ENCODE data around the gene LRMDA. TPM values are rescaled to one million over a fixed set of nuclear protein-coding genes. Genes with fewer than 3 reads are reported as not detected.

Gene LRMDA
- polyA plus RNA-seq, 2 of the 4 experiments (the other 2 are of a cell fraction), result 4.6 to 5.2 TPM

DNA sequence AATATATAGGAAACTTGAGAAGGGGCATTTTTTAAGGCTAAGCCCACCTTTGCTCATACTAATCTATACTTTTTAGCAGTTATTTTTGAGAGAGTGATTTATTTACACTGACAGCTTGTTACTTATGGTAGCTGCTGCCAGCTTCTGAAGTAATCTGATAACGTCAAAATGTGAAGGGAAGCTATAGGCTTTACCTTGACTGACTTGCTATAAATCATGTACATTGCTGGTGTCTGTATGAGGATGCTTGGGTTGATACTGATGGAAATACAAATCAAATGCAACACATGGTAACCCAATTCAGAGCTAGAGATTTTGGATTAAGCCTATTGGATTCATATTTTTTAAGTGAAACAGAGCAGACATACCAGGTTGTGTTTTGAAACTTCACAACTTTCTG is 299.4 kb downstream of the LRMDA start:
- H3K4me3 ChIP-seq, result no peak overlapping the region
- no peaks in the 10 kb centered on the region for H3K4me1 ChIP-seq
- no peak for TF ChIP-seq CBX2 (IDR thresholded peaks at IDR 0.05; ENCODE audit: borderline replicate concordance, low read depth)
- TF ChIP-seq, protein P1, sequence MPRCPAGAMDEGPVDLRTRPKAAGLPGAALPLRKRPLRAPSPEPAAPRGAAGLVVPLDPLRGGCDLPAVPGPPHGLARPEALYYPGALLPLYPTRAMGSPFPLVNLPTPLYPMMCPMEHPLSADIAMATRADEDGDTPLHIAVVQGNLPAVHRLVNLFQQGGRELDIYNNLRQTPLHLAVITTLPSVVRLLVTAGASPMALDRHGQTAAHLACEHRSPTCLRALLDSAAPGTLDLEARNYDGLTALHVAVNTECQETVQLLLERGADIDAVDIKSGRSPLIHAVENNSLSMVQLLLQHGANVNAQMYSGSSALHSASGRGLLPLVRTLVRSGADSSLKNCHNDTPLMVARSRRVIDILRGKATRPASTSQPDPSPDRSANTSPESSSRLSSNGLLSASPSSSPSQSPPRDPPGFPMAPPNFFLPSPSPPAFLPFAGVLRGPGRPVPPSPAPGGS (IDR thresholded peaks at IDR 0.05), result no peak
- TF ChIP-seq CEBPB (IDR thresholded peaks at IDR 0.05), result no peak
- TF ChIP-seq PHF8 (IDR thresholded peaks at IDR 0.05; ENCODE audit: borderline replicate concordance, low read depth), result no peak
- TF ChIP-seq ESRRA (IDR thresholded peaks at IDR 0.05; ENCODE audit: borderline replicate concordance, low read length), result no peak
- no peak for TF ChIP-seq JUNB (IDR thresholded peaks at IDR 0.05)
- TF ChIP-seq RARB (CRISPR knock-in tag; IDR thresholded peaks at IDR 0.05), result no peak
- no peak for TF ChIP-seq CTCF (IDR thresholded peaks at IDR 0.05)
- TF ChIP-seq HOXA7 (CRISPR knock-in tag; IDR thresholded peaks at IDR 0.05), result no peak
- TF ChIP-seq PBX3 (IDR thresholded peaks at IDR 0.05), result no peak
- no peak for TF ChIP-seq ZFP36 (IDR thresholded peaks at IDR 0.05; ENCODE audit: borderline replicate concordance, partially characterized antibody)
- no peak for TF ChIP-seq POLR2AphosphoS2 (conservative IDR thresholded peaks at IDR 0.05; ENCODE audit: low read length)
- no peak for TF ChIP-seq ZSCAN20 (CRISPR knock-in tag; IDR thresholded peaks at IDR 0.05)
- TF ChIP-seq POLR2A (IDR thresholded peaks at IDR 0.05; ENCODE audit: low read length), result no peak
- TF ChIP-seq ZC3H11A (IDR thresholded peaks at IDR 0.05), result no peak
- no peak for TF ChIP-seq HOXB5 (CRISPR knock-in tag; IDR thresholded peaks at IDR 0.05)
- TF ChIP-seq EHMT2 (IDR thresholded peaks at IDR 0.05; ENCODE audit: low read depth), result no peak
- no peak for TF ChIP-seq MAZ (IDR thresholded peaks at IDR 0.05; ENCODE audit: borderline replicate concordance, low read depth, low read length)
- TF ChIP-seq MAX (IDR thresholded peaks at IDR 0.05), result no peak
- WGBS (ENCODE audit: missing lambda C conversion rate), result 42% methylated on average over 1 of the region's 1 CpG
- no peak for ATAC-seq
- no peaks in the 10 kb centered on the region for H3K9me3 ChIP-seq
- no peak for DNase-seq (ENCODE audit: low read depth in 1 of 2, low spot score in 1 of 2)
- ChIA-PET CTCF (interaction anchor here (1.3 kb wide), 1 partner anchor 221 kb away, joined by 3 read pairs; no protein-coding TSS in a partner anchor), POLR2A (no interaction called here)
- no peak overlapping the region for H3K27ac ChIP-seq
- no peak for FAIRE-seq
- H3K4me2 ChIP-seq, result no peak overlapping the region

GRCh38 chr10:75733135-75733890 is 301.9 kb downstream of the LRMDA start:
- ATAC-seq, result no peak
- Histone ChIP-seq H3K4me1 (no peaks in the 10 kb centered on the region), H3K9me3 (no peaks in the 10 kb centered on the region), H3K27ac (no peak overlapping the region), H3K4me3 (no peak overlapping the region), H3K4me2 (no peak overlapping the region)
- ChIA-PET CTCF (no interaction called here), POLR2A (no interaction called here)
- no peak for DNase-seq (ENCODE audit: low read depth in 1 of 2, low spot score in 1 of 2)
- WGBS (ENCODE audit: missing lambda C conversion rate), result 39% methylated on average over 2 of the region's 2 CpGs
- TF ChIP-seq RFX5 (IDR thresholded peaks at IDR 0.05) (no peak), MYC (IDR thresholded peaks at IDR 0.05; ENCODE audit: borderline replicate concordance, low read length) (no peak), HOXA7 (CRISPR knock-in tag; IDR thresholded peaks at IDR 0.05) (no peak), CEBPB (IDR thresholded peaks at IDR 0.05) (no peak), FOXS1 (CRISPR knock-in tag; IDR thresholded peaks at IDR 0.05) (no peak), REST (IDR thresholded peaks at IDR 0.05) (no peak), JUNB (IDR thresholded peaks at IDR 0.05) (no peak), CTCF (IDR thresholded peaks at IDR 0.05) (no peak), E2F6 (IDR thresholded peaks at IDR 0.05; ENCODE audit: borderline replicate concordance, low read depth) (no peak), FOSL2 (IDR thresholded peaks at IDR 0.05) (no peak), FOSL2 (CRISPR knock-in tag; IDR thresholded peaks at IDR 0.05) (no peak), HEYL (CRISPR knock-in tag; IDR thresholded peaks at IDR 0.05) (no peak)
- FAIRE-seq, result no peak

All from A549 (cell line).